ENCODE data around the gene MPDZ. TPM values are rescaled to one million over a fixed set of nuclear protein-coding genes. Genes with fewer than 3 reads are reported as not detected.

Gene MPDZ
- total and polyA plus RNA-seq, 4 donors: 9.5 to 62.7 (median 16.2) TPM

- ATAC-seq (ENCODE audit: insufficient read depth, low FRiP score) (no peak), DNase-seq (peak in 2 of 3 donors; percentile 37 to 45)
- TF ChIP-seq CTCF (IDR thresholded peaks at IDR 0.05; ENCODE audit: control extremely low read depth, extremely low read depth): no peak
- Histone ChIP-seq H3K36me3 (ENCODE audit: control insufficient read depth in 4 of 4, insufficient read depth in 4 of 4, low read length in 4 of 4) (peaks cover 3 to 22% (median 19%) of the 10 kb centered on the region in 4 donors), H3K9ac (ENCODE audit: insufficient read depth in 1 of 2, low read length in 2 of 2) (no peak overlapping the region), H3K4me3 (no peak overlapping the region), H3K9me3 (ENCODE audit: control insufficient read depth in 4 of 4, insufficient read depth in 3 of 4, low read length in 3 of 4) (no peaks in the 10 kb centered on the region), H3K4me1 (ENCODE audit: control insufficient read depth in 5 of 5, insufficient read depth in 5 of 5, low read length in 5 of 5) (peaks cover 0 to 57% (median 11%) of the 10 kb centered on the region in 5 donors), H3K27ac (ENCODE audit: low read depth in 1 of 2, low read length in 1 of 2) (no peak overlapping the region), H3K27me3 (ENCODE audit: control insufficient read depth in 3 of 3, insufficient read depth in 3 of 3, low read length in 2 of 3) (no peaks in the 10 kb centered on the region)
- 79 to 83% methylated on average over 5 of the region's 5 CpGs for WGBS, 2 donors
Observed at GRCh38 chr9:13141629-13142028, 137.9 kb downstream of the MPDZ start.

GRCh38 chr9:13140843-13141592, 138.5 kb downstream of the MPDZ start:
- Histone ChIP-seq H3K9ac (ENCODE audit: insufficient read depth in 1 of 2, low read length in 2 of 2) (peak overlapping the region in 1 of 2 donors; percentile 58), H3K9me3 (ENCODE audit: control insufficient read depth in 4 of 4, insufficient read depth in 3 of 4, low read length in 3 of 4) (no peaks in the 10 kb centered on the region), H3K27me3 (ENCODE audit: control insufficient read depth in 3 of 3, insufficient read depth in 3 of 3, low read length in 2 of 3) (no peaks in the 10 kb centered on the region), H3K27ac (ENCODE audit: low read depth in 1 of 2, low read length in 1 of 2) (no peak overlapping the region), H3K4me3 (no peak overlapping the region), H3K36me3 (ENCODE audit: control insufficient read depth in 4 of 4, insufficient read depth in 4 of 4, low read length in 4 of 4) (peaks cover 3 to 22% (median 19%) of the 10 kb centered on the region in 4 donors), H3K4me1 (ENCODE audit: control insufficient read depth in 5 of 5, insufficient read depth in 5 of 5, low read length in 5 of 5) (peaks cover 0 to 51% (median 11%) of the 10 kb centered on the region in 5 donors)
- TF ChIP-seq CTCF (IDR thresholded peaks at IDR 0.05; ENCODE audit: control extremely low read depth, extremely low read depth): no peak
- 82 to 88% methylated on average over 5 of the region's 5 CpGs for WGBS, 2 donors
- DNase-seq (no peak), ATAC-seq (ENCODE audit: insufficient read depth, low FRiP score) (no peak)

GRCh38 chr9:13139641-13140171, 139.8 kb downstream of the MPDZ start:
- no peaks in the 10 kb centered on the region for H3K27me3 ChIP-seq (ENCODE audit: control insufficient read depth in 3 of 3, insufficient read depth in 3 of 3, low read length in 2 of 3)
- H3K4me3 ChIP-seq: no peak overlapping the region
- H3K27ac ChIP-seq (ENCODE audit: low read depth in 1 of 2, low read length in 1 of 2): no peak overlapping the region
- ATAC-seq (ENCODE audit: insufficient read depth, low FRiP score) (no peak), DNase-seq (peak in 2 of 3 donors; percentile 84 to 89)
- TF ChIP-seq CTCF (IDR thresholded peaks at IDR 0.05; ENCODE audit: control extremely low read depth, extremely low read depth): no peak
- H3K36me3 ChIP-seq (ENCODE audit: control insufficient read depth in 4 of 4, insufficient read depth in 4 of 4, low read length in 4 of 4): peaks cover 8 to 35% (median 29%) of the 10 kb centered on the region in 4 donors
- H3K4me1 ChIP-seq (ENCODE audit: control insufficient read depth in 5 of 5, insufficient read depth in 5 of 5, low read length in 5 of 5): peaks cover 0 to 38% (median 11%) of the 10 kb centered on the region in 5 donors
- H3K9ac ChIP-seq (ENCODE audit: insufficient read depth in 1 of 2, low read length in 2 of 2): peak overlapping the region in 1 of 2 donors; percentile 72
- no peaks in the 10 kb centered on the region for H3K9me3 ChIP-seq (ENCODE audit: control insufficient read depth in 4 of 4, insufficient read depth in 3 of 4, low read length in 3 of 4)
- WGBS, 2 donors: 55 to 63% methylated on average over 2 of the region's 2 CpGs

Measured in lung (tissue), 12 donors.